A549 (cell line): ENCODE measurements around the gene PRR5.

Experiments
- CBX8 ChIP-seq: fragments of 200-600 bp; sonication (generic); IDR thresholded peaks from 2 replicates; pipeline ENCODE4 v1.6.1; 2016
- EP300 ChIP-seq, 2 experiments: fragments of >200 bp; sonication (Bioruptor Twin); formaldehyde crosslinking; IDR thresholded peaks; 2 replicates in 1 of 2; 3 replicates in 1 of 2; pipeline ENCODE4 v1.6.1; 2016 to 2017
- HOXA7 ChIP-seq: fragments of 250-450 bp; sonication (Bioruptor Pico); IDR thresholded peaks from 2 replicates; pipeline ENCODE4 v1.5.0; 2020; ENCODE audit warnings: mild to moderate bottlenecking, moderate library complexity
- POLR2A ChIP-seq: IDR thresholded peaks from 2 replicates; pipeline ENCODE4 v1.6.1; 2012; ENCODE audit warnings: mild to moderate bottlenecking, low read length
- RARB ChIP-seq: fragments of 250-450 bp; sonication (Bioruptor Pico); IDR thresholded peaks from 2 replicates; pipeline ENCODE4 v1.8.0; 2021; ENCODE audit warnings: mild to moderate bottlenecking, moderate library complexity
- RCOR1 ChIP-seq: fragments of 150-350 bp; IDR thresholded peaks from 2 replicates; pipeline ENCODE4 v1.6.1; 2014; ENCODE audit warnings: antibody characterized with exemption, low read length, low read depth
- REST ChIP-seq: fragments of 200-600 bp; sonication (generic); IDR thresholded peaks from 2 replicates; pipeline ENCODE4 v1.6.1; 2016; ENCODE audit warnings: antibody characterized with exemption, mild to moderate bottlenecking, moderate library complexity
- ZNF302 ChIP-seq: fragments of 250-450 bp; sonication (Bioruptor Pico); IDR thresholded peaks from 2 replicates; pipeline ENCODE4 v1.9.0; 2021; ENCODE audit warnings: inconsistent platforms, mild to moderate bottlenecking, moderate library complexity
- TF ChIP-seq, protein P1 (sequence below): fragments of >200 bp; sonication (Bioruptor Twin); formaldehyde crosslinking; IDR thresholded peaks from 3 replicates; pipeline ENCODE4 v1.5.1; 2016

GRCh38 chr22:44758344-44758973 lies 56.5 kb downstream of the PRR5 start:
- TF ChIP-seq CBX8 (no peak), POLR2A (no peak), REST (no peak), EP300 (IDR thresholded peaks at IDR 0.05) (no peak), ZNF302 (CRISPR knock-in tag) (no peak), RCOR1 (no peak), RARB (CRISPR knock-in tag) (no peak), HOXA7 (no peak)
- TF ChIP-seq, protein P1, sequence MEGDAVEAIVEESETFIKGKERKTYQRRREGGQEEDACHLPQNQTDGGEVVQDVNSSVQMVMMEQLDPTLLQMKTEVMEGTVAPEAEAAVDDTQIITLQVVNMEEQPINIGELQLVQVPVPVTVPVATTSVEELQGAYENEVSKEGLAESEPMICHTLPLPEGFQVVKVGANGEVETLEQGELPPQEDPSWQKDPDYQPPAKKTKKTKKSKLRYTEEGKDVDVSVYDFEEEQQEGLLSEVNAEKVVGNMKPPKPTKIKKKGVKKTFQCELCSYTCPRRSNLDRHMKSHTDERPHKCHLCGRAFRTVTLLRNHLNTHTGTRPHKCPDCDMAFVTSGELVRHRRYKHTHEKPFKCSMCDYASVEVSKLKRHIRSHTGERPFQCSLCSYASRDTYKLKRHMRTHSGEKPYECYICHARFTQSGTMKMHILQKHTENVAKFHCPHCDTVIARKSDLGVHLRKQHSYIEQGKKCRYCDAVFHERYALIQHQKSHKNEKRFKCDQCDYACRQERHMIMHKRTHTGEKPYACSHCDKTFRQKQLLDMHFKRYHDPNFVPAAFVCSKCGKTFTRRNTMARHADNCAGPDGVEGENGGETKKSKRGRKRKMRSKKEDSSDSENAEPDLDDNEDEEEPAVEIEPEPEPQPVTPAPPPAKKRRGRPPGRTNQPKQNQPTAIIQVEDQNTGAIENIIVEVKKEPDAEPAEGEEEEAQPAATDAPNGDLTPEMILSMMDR: no peak
